BJ (cell line): ENCODE measurements around the gene CLIC5. TPM values are rescaled to one million over a fixed set of nuclear protein-coding genes. Genes with fewer than 3 reads are reported as not detected.

Source experiments
- CTCF ChIA-PET: fragments of 350-600 bp; formaldehyde crosslinking; extraction: SDS; loops from one replicate; lab custom pipeline; 2021; ENCODE audit warnings: antibody characterized with exemption, inconsistent platforms; lab: Yijun Ruan, JAX
- POLR2A ChIA-PET: fragments of 300-600 bp; sonication (Branson Sonifier 250); formaldehyde crosslinking; extraction: SDS; loops from one replicate; lab custom pipeline; 2021; ENCODE audit warnings: antibody characterized with exemption; lab: Charles Lee
- DNase-seq: peaks from one replicate; pipeline ENCODE4 v3.0.0-alpha.2; 2011; ENCODE audit warnings: low read depth
- H3K27me3 ChIP-seq: 2 replicates; pipeline ENCODE4 v1.6.0; 2011; ENCODE audit warnings: low read length; ENCODE audit not compliant: control insufficient read depth, insufficient read depth
- H3K36me3 ChIP-seq: 2 replicates; pipeline ENCODE4 v1.5.1; 2011; ENCODE audit warnings: low read length; ENCODE audit not compliant: control insufficient read depth, insufficient read depth
- H3K4me3 ChIP-seq: 2 replicates; pipeline ENCODE4 v1.5.1; 2011; ENCODE audit warnings: low read depth, mild to moderate bottlenecking, control low read depth, low read length
- polyA plus RNA-seq: library from polyadenylated mRNA; depleted of rRNA; stranded (reverse); fragments of >200 nt; gene quantifications from 2 replicates; pipeline ENCODE4 v1.2.3, GENCODE V29; 2011
- TF ChIP-seq, protein P1 (sequence below): IDR thresholded peaks from 2 replicates; pipeline ENCODE4 v1.5.1; 2011; ENCODE audit warnings: low read depth, mild to moderate bottlenecking, control low read depth, inconsistent platforms, low read length, moderate library complexity; ENCODE audit not compliant: insufficient read depth

CLIC5 gene
- polyA plus RNA-seq, 1 experiment: not detected

DNA sequence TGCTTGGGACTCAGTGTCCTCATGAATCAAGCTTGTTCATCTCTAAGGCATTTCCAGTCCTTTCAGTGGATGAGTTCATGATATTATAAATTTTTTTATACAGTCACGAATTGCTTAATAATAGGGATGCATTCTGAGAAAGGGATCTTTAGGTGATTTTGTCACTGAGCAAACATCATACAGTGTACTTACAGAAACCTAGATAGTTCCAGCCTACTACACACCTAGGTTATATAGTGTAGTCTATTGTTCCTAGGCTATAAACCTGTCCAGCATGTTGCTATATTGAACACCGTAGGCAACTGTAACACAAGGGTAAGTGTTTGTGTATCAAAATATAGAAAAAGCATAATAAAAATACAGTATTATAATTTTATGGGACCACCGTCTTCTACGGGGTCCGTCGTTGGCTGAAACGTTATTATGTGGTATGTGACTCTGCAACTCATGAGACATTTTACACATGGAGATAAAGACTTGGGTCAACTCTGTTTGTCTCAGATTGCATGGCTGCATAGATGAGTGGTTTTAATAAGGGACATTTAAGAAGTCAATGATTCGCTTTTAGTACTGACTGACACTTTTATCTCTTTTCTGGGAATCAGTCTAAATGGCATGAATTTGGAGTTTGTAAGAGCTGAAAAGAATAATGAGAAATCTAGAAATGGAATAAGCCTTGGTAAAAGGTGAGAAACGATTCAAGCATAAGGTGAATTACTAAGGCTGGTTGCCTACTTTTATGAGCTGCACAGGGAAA is 33.2 kb downstream of the CLIC5 start:
- POLR2A ChIA-PET: no interaction called here
- Histone ChIP-seq H3K4me3 (no peak overlapping the region), H3K27me3 (no peaks in the 10 kb centered on the region; the same call in 1 of the 2 replicates), H3K36me3 (no peaks in the 10 kb centered on the region)
- TF ChIP-seq, protein P1, sequence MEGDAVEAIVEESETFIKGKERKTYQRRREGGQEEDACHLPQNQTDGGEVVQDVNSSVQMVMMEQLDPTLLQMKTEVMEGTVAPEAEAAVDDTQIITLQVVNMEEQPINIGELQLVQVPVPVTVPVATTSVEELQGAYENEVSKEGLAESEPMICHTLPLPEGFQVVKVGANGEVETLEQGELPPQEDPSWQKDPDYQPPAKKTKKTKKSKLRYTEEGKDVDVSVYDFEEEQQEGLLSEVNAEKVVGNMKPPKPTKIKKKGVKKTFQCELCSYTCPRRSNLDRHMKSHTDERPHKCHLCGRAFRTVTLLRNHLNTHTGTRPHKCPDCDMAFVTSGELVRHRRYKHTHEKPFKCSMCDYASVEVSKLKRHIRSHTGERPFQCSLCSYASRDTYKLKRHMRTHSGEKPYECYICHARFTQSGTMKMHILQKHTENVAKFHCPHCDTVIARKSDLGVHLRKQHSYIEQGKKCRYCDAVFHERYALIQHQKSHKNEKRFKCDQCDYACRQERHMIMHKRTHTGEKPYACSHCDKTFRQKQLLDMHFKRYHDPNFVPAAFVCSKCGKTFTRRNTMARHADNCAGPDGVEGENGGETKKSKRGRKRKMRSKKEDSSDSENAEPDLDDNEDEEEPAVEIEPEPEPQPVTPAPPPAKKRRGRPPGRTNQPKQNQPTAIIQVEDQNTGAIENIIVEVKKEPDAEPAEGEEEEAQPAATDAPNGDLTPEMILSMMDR: no peak
- CTCF ChIA-PET: no interaction called here
- DNase-seq: no peak

DNA sequence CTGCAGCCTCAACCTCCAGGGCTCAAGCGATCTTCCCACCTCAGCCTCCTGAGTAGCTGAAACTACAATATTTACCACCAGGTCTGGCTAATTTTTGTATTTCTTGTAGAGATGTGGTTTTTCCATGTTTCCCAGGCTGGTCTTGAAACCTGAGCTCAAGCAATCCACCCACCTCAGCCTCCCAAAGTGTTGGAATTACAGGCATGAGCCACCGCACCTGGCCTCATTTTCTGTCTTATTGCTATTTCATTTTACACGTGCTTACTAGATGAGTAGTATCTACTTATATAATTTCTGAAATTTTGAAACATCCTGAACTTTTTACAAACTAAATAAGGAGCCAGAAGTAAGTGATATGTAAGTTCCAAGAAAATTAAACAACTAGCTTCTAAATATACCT is 34.6 kb downstream of the CLIC5 start:
- CTCF ChIA-PET: no interaction called here
- H3K4me3 ChIP-seq: no peak overlapping the region
- no peaks in the 10 kb centered on the region for H3K36me3 ChIP-seq
- DNase-seq: no peak
- H3K27me3 ChIP-seq: no peaks in the 10 kb centered on the region; the same call in 1 of the 2 replicates
- TF ChIP-seq, protein P1: no peak
- POLR2A ChIA-PET: no interaction called here

DNA sequence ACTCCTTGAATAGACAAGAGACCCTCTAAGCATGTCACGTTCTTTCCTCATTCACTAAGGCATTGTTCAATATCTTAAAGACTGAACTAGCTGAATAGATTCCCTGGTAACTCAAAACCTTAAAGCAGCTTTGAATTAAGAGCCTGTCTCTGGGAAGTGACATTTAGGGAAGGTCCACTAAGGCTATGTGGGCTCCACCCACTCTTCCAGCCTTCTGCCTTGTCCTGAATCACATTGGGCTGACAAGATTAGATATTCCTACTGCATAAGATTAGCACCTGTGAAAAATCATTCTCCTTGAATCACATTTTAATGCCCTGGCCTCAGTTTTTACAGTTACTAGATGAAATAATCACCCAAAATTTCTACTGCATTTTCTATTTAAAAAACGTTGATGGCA is 36.3 kb downstream of the CLIC5 start:
- no peaks in the 10 kb centered on the region; the same call in 1 of the 2 replicates for H3K27me3 ChIP-seq
- POLR2A ChIA-PET: no interaction called here
- no peak overlapping the region for H3K4me3 ChIP-seq
- CTCF ChIA-PET: no interaction called here
- TF ChIP-seq, protein P1: no peak
- H3K36me3 ChIP-seq: no peaks in the 10 kb centered on the region
- DNase-seq: no peak

DNA sequence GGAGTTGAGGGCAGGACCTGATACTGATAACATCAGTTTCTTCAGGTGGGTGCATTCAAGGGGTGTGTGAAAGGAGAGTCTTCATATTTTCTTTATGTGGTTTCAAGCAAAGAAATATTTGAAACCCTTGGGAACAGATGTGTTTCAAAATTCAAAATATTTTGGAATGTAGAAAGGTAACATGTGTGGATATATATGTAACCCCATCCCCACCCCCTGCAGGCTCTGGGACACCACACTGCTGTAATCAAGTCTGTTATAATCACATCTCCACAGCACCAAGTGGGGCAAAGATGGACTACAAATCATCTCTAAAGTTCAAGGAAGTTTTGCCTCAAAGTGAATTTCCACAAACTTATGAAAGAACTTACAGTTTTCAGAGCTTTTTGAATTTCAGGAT is 41.1 kb downstream of the CLIC5 start:
- H3K36me3 ChIP-seq: no peaks in the 10 kb centered on the region
- DNase-seq: no peak
- ChIA-PET POLR2A (no interaction called here), CTCF (interaction anchor here (0.9 kb wide), 1 partner anchor 9 kb away, joined by 3 read pairs; no protein-coding TSS in a partner anchor)
- H3K27me3 ChIP-seq: no peaks in the 10 kb centered on the region; the same call in 1 of the 2 replicates
- TF ChIP-seq, protein P1: no peak
- no peak overlapping the region for H3K4me3 ChIP-seq

DNA sequence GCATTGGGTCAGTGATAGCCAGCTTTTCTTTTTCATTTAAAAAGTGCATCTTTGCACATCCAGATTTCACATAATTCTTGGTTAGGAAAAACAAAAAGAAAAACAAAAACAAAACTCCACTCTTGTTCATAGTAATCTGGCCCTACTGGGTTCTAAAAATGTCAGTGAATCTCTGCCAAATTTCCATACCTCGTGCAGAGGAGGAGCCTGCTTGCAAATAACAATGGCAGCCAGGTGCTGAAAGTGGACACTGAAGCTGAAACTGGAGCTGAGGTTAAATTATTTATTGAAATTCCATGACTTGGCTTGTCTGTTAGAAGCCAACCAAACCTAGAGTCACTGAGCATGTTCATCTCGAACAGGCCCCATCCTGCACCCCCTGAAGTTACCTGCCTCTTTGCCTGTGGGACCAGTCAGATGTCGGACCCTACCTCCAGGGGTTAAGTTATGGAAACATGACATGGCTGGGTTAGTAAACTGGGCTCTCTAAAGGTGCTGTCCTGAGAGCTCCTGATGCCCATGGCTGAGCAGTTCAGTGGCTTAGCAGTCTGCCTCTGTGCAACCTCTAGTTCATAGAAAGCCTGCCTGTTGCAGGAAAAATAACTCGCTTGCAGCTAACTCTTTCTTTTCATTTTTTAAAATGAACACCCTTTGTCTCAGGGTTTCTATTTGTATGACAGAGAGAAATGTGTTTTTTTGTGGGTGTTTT is 42.7 kb downstream of the CLIC5 start:
- ChIA-PET CTCF (interaction anchor here (1.4 kb wide), 1 partner anchor 42 kb away, joined by 4 read pairs; no protein-coding TSS in a partner anchor), POLR2A (no interaction called here)
- Histone ChIP-seq H3K36me3 (no peaks in the 10 kb centered on the region), H3K4me3 (no peak overlapping the region), H3K27me3 (peaks cover 1% of the 10 kb centered on the region)
- DNase-seq: no peak
- TF ChIP-seq, protein P1: no peak
